Ovary (tissue), 9 donors: ENCODE measurements around the gene NEO1. TPM values are rescaled to one million over a fixed set of nuclear protein-coding genes. Genes with fewer than 3 reads are reported as not detected.

ENCODE experiments used
- DNase-seq, 5 donors: peaks; one replicate each; pipeline ENCODE4 v3.0.0-alpha.2; 2019 to 2020
- H3K27ac ChIP-seq, 2 donors: fragments of 200-600 bp; one replicate each; pipeline versions ENCODE4 v1.5.1 to v1.8.0; 2019 to 2022
- H3K27me3 ChIP-seq: fragments of 200-600 bp; one replicate; pipeline ENCODE4 v1.8.0; 2022
- H3K36me3 ChIP-seq: fragments of 200-600 bp; sonication (generic); one replicate; pipeline ENCODE4 v1.5.1; 2019
- H3K4me1 ChIP-seq: one replicate; pipeline ENCODE4 v1.8.1; 2013; ENCODE audit warnings: mild to moderate bottlenecking, moderate library complexity; ENCODE audit not compliant: insufficient read depth
- H3K4me3 ChIP-seq: fragments of 200-600 bp; sonication (generic); one replicate; pipeline ENCODE4 v1.5.1; 2017
- H3K9me3 ChIP-seq, 2 donors: fragments of 200-600 bp in 1 of 2; sonication (generic) in 1 of 2; one replicate each; pipeline versions ENCODE4 v1.5.1 to v1.8.1; 2013 to 2019; ENCODE audit warnings: mild to moderate bottlenecking in 1 of 2, moderate library complexity in 1 of 2
- EP300 ChIP-seq: sonication (generic); formaldehyde crosslinking; IDR thresholded peaks from one replicate; pipeline ENCODE4 v1.6.1; 2017; ENCODE audit warnings: antibody characterized with exemption
- POLR2A ChIP-seq: fragments of 450-650 bp; IDR thresholded peaks from one replicate; pipeline ENCODE4 v1.6.1; 2017; ENCODE audit warnings: antibody characterized with exemption, mild to moderate bottlenecking, moderate library complexity
- WGBS, 3 donors: extraction: QIAGEN DNeasy Blood & Tissue Kit in 1 of 3; methylation state at CpG; one replicate each; pipeline versions ENCODE4 v1.1.5 to v1.1.7; 2013 to 2017; 5-methylcytosine and 5-hydroxymethylcytosine counted together
- intact Hi-C, 4 donors: fragments of 100-400 bp; cut with DNase I; formaldehyde crosslinking; loops; one replicate each; pipeline versions ENCODE4 v1.11.0 to v1.15.1; 2022 to 2023
- polyA plus RNA-seq, 2 donors: library from polyadenylated mRNA; stranded (reverse); fragments of 200-250 nt in 1 of 2; fragments of 350-450 nt in 1 of 2; fragmentation: Illumina TruSeq in 1 of 2; extraction: RNeasy Lipid Tissue Mini Kit (QIAGEN cat#74804) in 1 of 2; gene quantifications; one replicate each; pipeline ENCODE4 v1.2.3, GENCODE V29; 2013 to 2014
- total RNA-seq, 7 donors: library from RNA; depleted of rRNA in 2 of 7; stranded (reverse); fragments of >200 nt in 2 of 7; fragmentation: NEBNext Ultra II Directional in 3 of 7; extraction: Animal tissue kit (Norgen Biotek cat#: 25700) in 3 of 7; gene quantifications; one replicate each; pipeline versions ENCODE4 v1.1.0 to v1.2.4, GENCODE V29; 2016 to 2023
- TF ChIP-seq, protein P1 (sequence below), 3 donors: fragments of 450-650 bp in 2 of 3; fragments of 200-600 bp in 1 of 3; IDR thresholded peaks; one replicate each; pipeline versions ENCODE4 v1.5.1 to v1.8.0; 2016 to 2022; ENCODE audit warnings: antibody characterized with exemption in 3 of 3, mild to moderate bottlenecking in 1 of 3
- donor health status: DM: no; HTN: no; CAD: no; lungs with moderate emphysema.
- donor health status: DM: no; HTN: no; CAD: no.
- donor health status: Bipolar disorder and iron deficiency.
- donor health status: DM: yes; HTN: yes; CAD: no.
- donor health status: DM: no; HTN: no; CAD: no.
- donor health status: DM: yes; HTN: yes; CAD: no.

NEO1 gene
- total and polyA plus RNA-seq, 9 donors = 22.8 to 54.7 (median 40.7) TPM

GRCh38 chr15:73021139-73021621 lies 31.1 kb upstream of the NEO1 start:
- H3K27me3 ChIP-seq = no peaks in the 10 kb centered on the region
- no peaks in the 10 kb centered on the region for H3K4me1 ChIP-seq

DNA sequence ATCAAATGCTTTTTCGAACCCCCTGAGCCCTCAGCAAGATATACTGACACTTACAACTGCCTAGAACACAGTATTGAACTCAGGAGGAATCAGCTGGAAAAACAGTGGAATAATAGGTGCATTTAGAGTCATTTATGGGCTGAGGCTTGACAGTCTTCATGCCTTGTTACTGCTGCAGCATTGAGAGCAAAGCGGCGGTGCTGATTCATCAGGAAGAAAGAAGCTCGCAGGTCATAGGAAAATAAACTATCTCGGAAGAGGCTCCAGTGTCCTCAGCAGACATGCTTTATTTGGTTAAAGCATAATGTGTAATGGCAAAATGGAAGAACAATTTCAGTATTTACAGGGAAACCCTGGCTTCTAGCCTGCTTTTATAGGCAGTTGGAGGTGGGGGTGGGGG lies 30.1 kb upstream of the NEO1 start:
- TF ChIP-seq EP300 (no peak), POLR2A (no peak)
- TF ChIP-seq, protein P1, sequence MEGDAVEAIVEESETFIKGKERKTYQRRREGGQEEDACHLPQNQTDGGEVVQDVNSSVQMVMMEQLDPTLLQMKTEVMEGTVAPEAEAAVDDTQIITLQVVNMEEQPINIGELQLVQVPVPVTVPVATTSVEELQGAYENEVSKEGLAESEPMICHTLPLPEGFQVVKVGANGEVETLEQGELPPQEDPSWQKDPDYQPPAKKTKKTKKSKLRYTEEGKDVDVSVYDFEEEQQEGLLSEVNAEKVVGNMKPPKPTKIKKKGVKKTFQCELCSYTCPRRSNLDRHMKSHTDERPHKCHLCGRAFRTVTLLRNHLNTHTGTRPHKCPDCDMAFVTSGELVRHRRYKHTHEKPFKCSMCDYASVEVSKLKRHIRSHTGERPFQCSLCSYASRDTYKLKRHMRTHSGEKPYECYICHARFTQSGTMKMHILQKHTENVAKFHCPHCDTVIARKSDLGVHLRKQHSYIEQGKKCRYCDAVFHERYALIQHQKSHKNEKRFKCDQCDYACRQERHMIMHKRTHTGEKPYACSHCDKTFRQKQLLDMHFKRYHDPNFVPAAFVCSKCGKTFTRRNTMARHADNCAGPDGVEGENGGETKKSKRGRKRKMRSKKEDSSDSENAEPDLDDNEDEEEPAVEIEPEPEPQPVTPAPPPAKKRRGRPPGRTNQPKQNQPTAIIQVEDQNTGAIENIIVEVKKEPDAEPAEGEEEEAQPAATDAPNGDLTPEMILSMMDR (IDR thresholded peaks at IDR 0.05) = no peak
- Histone ChIP-seq H3K36me3 (no peaks in the 10 kb centered on the region), H3K9me3 (no peaks in the 10 kb centered on the region), H3K27me3 (no peaks in the 10 kb centered on the region), H3K4me1 (no peaks in the 10 kb centered on the region), H3K27ac (no peak overlapping the region), H3K4me3 (no peak overlapping the region)
- intact Hi-C loops = loop anchor here in 1 of 4 donors (10.0 kb wide), 1 partner anchor 67 kb away; no protein-coding TSS in a partner anchor
- DNase-seq = no peak
- WGBS, 3 donors = 32 to 57% (median 54%) methylated on average over 5 of the region's 5 CpGs

More at GRCh38 chr15:73021139-73021621, 31.1 kb upstream of the NEO1 start:
- intact Hi-C loops = loop anchor here in 1 of 4 donors (10.0 kb wide), 1 partner anchor 66 kb away; no protein-coding TSS in a partner anchor
- no peaks in the 10 kb centered on the region for H3K9me3 ChIP-seq
- H3K36me3 ChIP-seq = no peaks in the 10 kb centered on the region
- DNase-seq = no peak
- H3K4me3 ChIP-seq = no peak overlapping the region
- WGBS, 3 donors = 50 to 64% (median 57%) methylated on average over 8 of the region's 8 CpGs
- TF ChIP-seq POLR2A (no peak), EP300 (no peak)
- TF ChIP-seq, protein P1 (IDR thresholded peaks at IDR 0.05) = no peak
- H3K27ac ChIP-seq = no peak overlapping the region

GRCh38 chr15:73023071-73023470 lies 29.2 kb upstream of the NEO1 start:
- no peak for TF ChIP-seq EP300
- no peak for TF ChIP-seq POLR2A
- TF ChIP-seq, protein P1 (IDR thresholded peaks at IDR 0.05) = no peak

DNA sequence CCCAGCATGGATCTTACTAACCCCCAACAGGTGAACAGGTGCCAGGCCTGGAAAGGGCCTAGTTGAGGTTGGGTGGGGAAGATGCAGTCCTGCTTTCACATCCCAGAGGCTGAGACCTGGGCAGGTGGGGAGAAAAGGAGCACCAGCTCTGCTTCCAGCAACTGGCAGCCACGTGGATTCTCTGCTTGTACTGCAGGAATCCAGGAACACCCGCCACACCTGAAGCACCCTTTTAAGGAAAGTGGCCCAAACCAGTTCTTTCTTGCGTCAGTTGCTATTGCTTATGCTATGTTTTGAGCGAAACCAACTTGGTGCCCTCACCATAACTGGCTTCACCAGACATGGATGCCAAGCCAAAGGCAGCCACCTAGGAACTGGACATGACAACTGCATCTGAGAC lies 28.1 kb upstream of the NEO1 start:
- Histone ChIP-seq H3K4me1 (no peaks in the 10 kb centered on the region), H3K9me3 (no peaks in the 10 kb centered on the region), H3K36me3 (no peaks in the 10 kb centered on the region), H3K27me3 (no peaks in the 10 kb centered on the region), H3K27ac (no peak overlapping the region), H3K4me3 (no peak overlapping the region)
- intact Hi-C loops = loop anchor here in 1 of 4 donors (10.0 kb wide), 1 partner anchor 69 kb away; no protein-coding TSS in a partner anchor
- DNase-seq = no peak
- TF ChIP-seq EP300 = no peak
- TF ChIP-seq, protein P1 (IDR thresholded peaks at IDR 0.05) = no peak
- TF ChIP-seq POLR2A = no peak
- WGBS, 3 donors = 89 to 94% (median 89%) methylated on average over 4 of the region's 4 CpGs

More at GRCh38 chr15:73023071-73023470, 29.2 kb upstream of the NEO1 start:
- intact Hi-C loops = loop anchor here in 1 of 4 donors (10.0 kb wide), 1 partner anchor 68 kb away; no protein-coding TSS in a partner anchor
- Histone ChIP-seq H3K4me1 (no peaks in the 10 kb centered on the region), H3K27me3 (no peaks in the 10 kb centered on the region), H3K4me3 (no peak overlapping the region), H3K36me3 (no peaks in the 10 kb centered on the region), H3K27ac (no peak overlapping the region), H3K9me3 (no peaks in the 10 kb centered on the region)
- no peak for DNase-seq
- 66 to 67% (median 67%) methylated on average over 3 of the region's 3 CpGs for WGBS, 3 donors
